Upper lobe of left lung (tissue), 6 donors: Measurements from ENCODE around the gene FBXL22. TPM values are rescaled to one million over a fixed set of nuclear protein-coding genes. Genes with fewer than 3 reads are reported as not detected.

Source experiments
- ATAC-seq, 2 donors: fragments of 200-7000 bp; cut with Tn5 transposase; one replicate each; pipeline ENCODE4 v1.9.1; 2022; ENCODE audit warnings: mild to moderate bottlenecking in 2 of 2, moderate library complexity in 2 of 2; ENCODE audit not compliant: low FRiP score in 2 of 2
- DNase-seq, 2 donors: peaks; one replicate each; pipeline ENCODE4 v3.0.0-alpha.2; 2019 to 2020
- H3K27ac ChIP-seq, 4 donors: fragments of 200-600 bp; sonication (generic); one replicate each; pipeline ENCODE4 v1.5.1; 2016 to 2019
- H3K27me3 ChIP-seq, 4 donors: fragments of 200-600 bp; sonication (generic); one replicate each; pipeline ENCODE4 v1.5.1; 2017 to 2019
- H3K36me3 ChIP-seq, 4 donors: fragments of 200-600 bp; sonication (generic); one replicate each; pipeline ENCODE4 v1.5.1; 2016 to 2019
- H3K4me1 ChIP-seq, 4 donors: fragments of 200-600 bp; sonication (generic); one replicate each; pipeline ENCODE4 v1.5.1; 2018 to 2019
- H3K4me3 ChIP-seq, 4 donors: fragments of 200-600 bp; sonication (generic); one replicate each; pipeline ENCODE4 v1.5.1; 2017 to 2019; ENCODE audit warnings: mild to moderate bottlenecking in 2 of 4, moderate library complexity in 1 of 4
- H3K9me3 ChIP-seq, 4 donors: fragments of 200-600 bp; sonication (generic); one replicate each; pipeline ENCODE4 v1.5.1; 2018 to 2019
- CTCF ChIP-seq, 6 experiments: fragments of 450-650 bp in 4 of 6; fragments of 200-600 bp in 2 of 6; sonication (generic) in 2 of 6; IDR thresholded peaks; one replicate each; pipeline ENCODE4 v1.5.1; 2016 to 2019; ENCODE audit warnings: antibody characterized with exemption in 6 of 6
- EP300 ChIP-seq, 4 donors: sonication (generic); formaldehyde crosslinking; IDR thresholded peaks; one replicate each; pipeline ENCODE4 v1.5.1; 2017; ENCODE audit warnings: antibody characterized with exemption in 4 of 4, control low read depth in 2 of 4
- POLR2A ChIP-seq, 4 donors: fragments of 450-650 bp; IDR thresholded peaks; one replicate each; pipeline ENCODE4 v1.5.1; 2016 to 2017; ENCODE audit warnings: antibody characterized with exemption in 4 of 4, mild to moderate bottlenecking in 2 of 4
- POLR2AphosphoS5 ChIP-seq, 2 donors: sonication (generic); formaldehyde crosslinking; IDR thresholded peaks; one replicate each; pipeline ENCODE4 v1.5.1; 2017; ENCODE audit warnings: antibody characterized with exemption in 2 of 2
- WGBS, 2 donors: methylation state at CpG; one replicate each; pipeline ENCODE4 v1.1.5; 2017 to 2018; 5-methylcytosine and 5-hydroxymethylcytosine counted together
- total RNA-seq, 6 donors: library from RNA; depleted of rRNA in 4 of 6; stranded (reverse); fragments of >200 nt in 4 of 6; gene quantifications; one replicate each; pipeline versions ENCODE4 v1.1.0 to v1.2.1, GENCODE V29; 2016 to 2021
- donor health status: DM: no; HTN: no; CAD: no; lungs with moderate emphysema.
- donor health status: DM: no; HTN: yes; CAD: no; lungs with severe emphysema.

FBXL22 gene
- total RNA-seq, 6 donors from 2014 or later: 1.1 to 2.0 (median 1.8) TPM; not detected in 2

GRCh38 chr15:63587527-63587926 lies 9.7 kb upstream of the FBXL22 start:
- Histone ChIP-seq H3K27ac (no peak overlapping the region), H3K4me3 (no peak overlapping the region), H3K27me3 (no peaks in the 10 kb centered on the region), H3K4me1 (no peaks in the 10 kb centered on the region), H3K36me3 (peaks cover 19 to 87% (median 32%) of the 10 kb centered on the region in 4 donors), H3K9me3 (no peaks in the 10 kb centered on the region)
- WGBS, 2 donors: 69 to 77% methylated on average over 2 of the region's 2 CpGs
- TF ChIP-seq POLR2A (IDR thresholded peaks at IDR 0.05) (no peak), EP300 (IDR thresholded peaks at IDR 0.05) (no peak), POLR2AphosphoS5 (IDR thresholded peaks at IDR 0.05) (no peak), CTCF (IDR thresholded peaks at IDR 0.05) (no peak)
- no peak for ATAC-seq
- DNase-seq: no peak

- WGBS, 2 donors: 98 to 100% methylated on average over 6 of the region's 6 CpGs
- H3K9me3 ChIP-seq: no peaks in the 10 kb centered on the region
- H3K36me3 ChIP-seq: peaks cover 19 to 88% (median 33%) of the 10 kb centered on the region in 4 donors
These were observed 8.4 kb upstream of the FBXL22 start for GRCh38 chr15:63588826-63589225.

GRCh38 chr15:63593705-63594671 lies 3.2 kb upstream of the FBXL22 start:
- peaks cover 12 to 56% (median 30%) of the 10 kb centered on the region in 4 donors for H3K36me3 ChIP-seq
- WGBS, 2 donors: 78 to 91% methylated on average over 9 of the region's 9 CpGs
- H3K4me3 ChIP-seq: no peak overlapping the region
- H3K4me1 ChIP-seq: peaks cover 5 to 20% (median 15%) of the 10 kb centered on the region in 4 donors
- ATAC-seq: no peak
- no peak for TF ChIP-seq POLR2A (IDR thresholded peaks at IDR 0.05)
- TF ChIP-seq POLR2AphosphoS5 (IDR thresholded peaks at IDR 0.05): no peak
- no peak for TF ChIP-seq EP300 (IDR thresholded peaks at IDR 0.05)
- TF ChIP-seq CTCF (IDR thresholded peaks at IDR 0.05): no peak
- no peaks in the 10 kb centered on the region for H3K9me3 ChIP-seq
- H3K27me3 ChIP-seq: no peaks in the 10 kb centered on the region
- H3K27ac ChIP-seq: no peak overlapping the region
- no peak for DNase-seq

More at GRCh38 chr15:63588826-63589225, 8.4 kb upstream of the FBXL22 start:
- no peak overlapping the region for H3K4me3 ChIP-seq
- H3K27ac ChIP-seq: no peak overlapping the region
- DNase-seq (no peak), ATAC-seq (no peak)
- TF ChIP-seq CTCF (IDR thresholded peaks at IDR 0.05) (no peak), EP300 (IDR thresholded peaks at IDR 0.05) (no peak), POLR2AphosphoS5 (IDR thresholded peaks at IDR 0.05) (no peak), POLR2A (IDR thresholded peaks at IDR 0.05) (no peak)
- H3K27me3 ChIP-seq: no peaks in the 10 kb centered on the region
- H3K4me1 ChIP-seq: no peaks in the 10 kb centered on the region

GRCh38 chr15:63595065-63595464 lies 2.1 kb upstream of the FBXL22 start:
- ATAC-seq: no peak
- no peak for DNase-seq
- Histone ChIP-seq H3K4me3 (no peak overlapping the region), H3K36me3 (peaks cover 6 to 45% (median 21%) of the 10 kb centered on the region in 4 donors), H3K27ac (no peak overlapping the region), H3K27me3 (no peaks in the 10 kb centered on the region), H3K9me3 (no peaks in the 10 kb centered on the region), H3K4me1 (peaks cover 15 to 30% (median 23%) of the 10 kb centered on the region in 4 donors)
- 67 to 85% methylated on average over 3 of the region's 3 CpGs for WGBS, 2 donors
- no peak for TF ChIP-seq POLR2AphosphoS5 (IDR thresholded peaks at IDR 0.05)
- no peak for TF ChIP-seq EP300 (IDR thresholded peaks at IDR 0.05)
- no peak for TF ChIP-seq POLR2A (IDR thresholded peaks at IDR 0.05)
- no peak for TF ChIP-seq CTCF (IDR thresholded peaks at IDR 0.05)
